Amniotic stem cell (primary cell): ENCODE measurements around the gene HDDC3.

ENCODE experiments used
- DNase-seq: peaks from one replicate; lab custom pipeline; 2025; lab: John Stamatoyannopoulos, UW

HDDC3 gene

GRCh38 chr15:90891346-90891949 lies 40.9 kb downstream of the HDDC3 start:
- no peak for DNase-seq

GRCh38 chr15:90890839-90891238 lies 41.5 kb downstream of the HDDC3 start:
- no peak for DNase-seq

- no peak for DNase-seq
Measured at GRCh38 chr15:90889736-90890456, 42.5 kb downstream of the HDDC3 start.

GRCh38 chr15:90889313-90889730 lies 43.0 kb downstream of the HDDC3 start:
- no peak for DNase-seq

- no peak for DNase-seq
Measured at GRCh38 chr15:90887037-90887481, 45.3 kb downstream of the HDDC3 start.

GRCh38 chr15:90886291-90886614 lies 46.1 kb downstream of the HDDC3 start:
- no peak for DNase-seq

GRCh38 chr15:90885432-90886290 lies 46.7 kb downstream of the HDDC3 start:
- DNase-seq, result peak; percentile 19

GRCh38 chr15:90884719-90885431 lies 47.5 kb downstream of the HDDC3 start:
- DNase-seq, result no peak

GRCh38 chr15:90883976-90884718 lies 48.2 kb downstream of the HDDC3 start, which contains the start of gene FES:
TSS of gene FES (plus strand) at chr15:90884504. CDS start at chr15:90885046, 542 bp downstream.
- no peak for DNase-seq

- no peak for DNase-seq
Measured at GRCh38 chr15:90883526-90883975, 48.8 kb downstream of the HDDC3 start.

GRCh38 chr15:90882781-90883525 lies 49.4 kb downstream of the HDDC3 start:
- DNase-seq, result no peak

GRCh38 chr15:90881978-90882721 lies 50.2 kb downstream of the HDDC3 start:
- no peak for DNase-seq

- DNase-seq, result no peak
Measured at GRCh38 chr15:90881181-90881977, 51.0 kb downstream of the HDDC3 start.

GRCh38 chr15:90880381-90881145 lies 51.8 kb downstream of the HDDC3 start:
- no peak for DNase-seq
